ENCODE data around the gene ALOX12. TPM values are rescaled to one million over a fixed set of nuclear protein-coding genes. Genes with fewer than 3 reads are reported as not detected.
"Not testable (repeated sequence)": the region's sequence is repeated elsewhere in the genome, so short reads cannot be mapped to it uniquely, and the experiment has no call there.

The ALOX12 gene
- total RNA-seq = not detected

GRCh38 chr17:6995500-6996255 is at the start of gene ALOX12:
Gene ALOX12, plus strand, starts transcription at chr17:6996049. Its CDS starts 69 bp downstream, at chr17:6996118.
- no peak for DNase-seq

- DNase-seq = no peak
Observed at GRCh38 chr17:6947745-6948144, 48.1 kb upstream of the ALOX12 start.

GRCh38 chr17:6948562-6948961 is 47.3 kb upstream of the ALOX12 start:
- DNase-seq = no peak

GRCh38 chr17:6948976-6949375 is 46.9 kb upstream of the ALOX12 start:
- no peak for DNase-seq

GRCh38 chr17:6950938-6951337 is 44.9 kb upstream of the ALOX12 start:
- not testable (repeated sequence) for DNase-seq

- no peak for DNase-seq
Observed at GRCh38 chr17:6953689-6954088, 42.2 kb upstream of the ALOX12 start.

GRCh38 chr17:6959700-6960099 is 36.1 kb upstream of the ALOX12 start:
- no peak for DNase-seq

- DNase-seq = no peak
Observed at GRCh38 chr17:6969323-6969726, 26.5 kb upstream of the ALOX12 start.

GRCh38 chr17:6970992-6971391 is 24.9 kb upstream of the ALOX12 start:
- DNase-seq = no peak

- DNase-seq = not testable (repeated sequence)
Observed at GRCh38 chr17:6979440-6979839, 16.4 kb upstream of the ALOX12 start.

- no peak for DNase-seq
Observed at GRCh38 chr17:6981426-6981825, 14.4 kb upstream of the ALOX12 start.

GRCh38 chr17:6985266-6985665 is 10.6 kb upstream of the ALOX12 start:
- no peak for DNase-seq

GRCh38 chr17:6986676-6987075 is 9.2 kb upstream of the ALOX12 start:
- no peak for DNase-seq

- DNase-seq = no peak
Observed at GRCh38 chr17:6989779-6990178, 6.1 kb upstream of the ALOX12 start.

- not testable (repeated sequence) for DNase-seq
Observed at GRCh38 chr17:6993613-6994056, 2.2 kb upstream of the ALOX12 start.

GRCh38 chr17:6994118-6994598 is 1.7 kb upstream of the ALOX12 start:
- DNase-seq = no peak

- DNase-seq = no peak
Observed at GRCh38 chr17:6994666-6995256, 1.1 kb upstream of the ALOX12 start.

GRCh38 chr17:6996256-6997011 is 585 bp downstream of the ALOX12 start:
- DNase-seq = no peak

- no peak for DNase-seq
Observed at GRCh38 chr17:6997171-6997570, 1.3 kb downstream of the ALOX12 start.

GRCh38 chr17:6998855-6999508 is 3.1 kb downstream of the ALOX12 start:
- DNase-seq = no peak

- DNase-seq = no peak
Observed at GRCh38 chr17:7001318-7001961, 5.6 kb downstream of the ALOX12 start.

- no peak for DNase-seq
Observed at GRCh38 chr17:7002288-7003047, 6.6 kb downstream of the ALOX12 start.

Measured in effector CD4-positive, alpha-beta T cell (primary cell).